Stimulated activated CD4-positive, alpha-beta T cell treated with anti-CD3 and anti-CD28 coated beads, Interleukin-15, amount 100 ng/mL, for 1 hour (primary cell): ENCODE measurements around the gene LRP1B.

ENCODE experiments used
- DNase-seq, 2 donors: peaks; one replicate each; pipeline ENCODE4 v3.0.0-alpha.2; 2020; ENCODE audit warnings: low read depth in 1 of 2, low spot score in 1 of 2

The LRP1B gene

DNA sequence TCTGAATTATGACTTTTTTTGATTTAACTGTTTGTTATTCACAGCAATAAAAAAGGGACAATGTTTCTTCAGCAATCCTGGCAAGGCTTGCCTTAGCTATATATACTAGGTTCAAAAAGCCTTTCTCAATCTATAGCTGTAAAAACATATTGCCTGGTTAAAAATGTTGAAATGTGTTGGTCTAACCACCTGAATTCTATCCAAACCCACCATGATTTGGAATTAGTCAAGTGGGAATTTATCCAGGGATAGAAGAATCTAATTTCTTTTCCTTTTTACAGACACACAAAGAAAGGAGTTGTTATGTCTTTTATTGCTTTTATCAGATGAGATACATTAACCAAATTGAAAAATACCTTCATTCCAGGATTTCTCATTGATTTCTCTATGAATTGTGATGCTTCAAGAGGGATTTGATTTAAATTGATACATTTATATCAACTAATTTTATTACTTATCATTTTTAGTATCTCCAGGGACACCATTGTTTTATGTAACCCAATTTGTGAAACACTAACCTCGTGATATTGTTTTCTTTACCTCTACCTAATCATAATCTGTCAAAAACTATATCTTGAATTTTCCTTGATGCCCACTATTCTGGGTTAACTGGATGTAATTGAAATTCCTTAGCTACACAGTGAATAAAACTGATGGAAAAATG, 88.1 kb downstream of the LRP1B start:
- DNase-seq, result no peak

DNA sequence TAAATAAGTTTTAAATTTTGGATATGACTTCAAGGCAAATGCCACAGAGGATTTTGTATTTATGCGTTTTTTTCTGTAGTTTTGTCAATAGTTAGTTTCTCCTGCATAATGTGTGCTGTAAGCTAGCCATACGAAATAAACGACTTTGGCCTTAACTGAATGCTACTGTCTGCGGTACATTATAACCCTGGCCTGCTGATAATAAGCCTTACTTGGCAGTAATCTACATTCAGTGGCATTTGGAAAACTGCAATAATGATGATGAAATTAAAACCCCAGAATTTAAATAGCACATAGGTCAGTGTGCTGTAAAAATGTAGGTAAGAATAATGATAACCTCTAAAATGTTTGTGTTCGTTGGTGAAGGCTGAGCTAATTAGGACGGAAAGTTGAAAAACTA, 88.8 kb downstream of the LRP1B start:
- no peak for DNase-seq

DNA sequence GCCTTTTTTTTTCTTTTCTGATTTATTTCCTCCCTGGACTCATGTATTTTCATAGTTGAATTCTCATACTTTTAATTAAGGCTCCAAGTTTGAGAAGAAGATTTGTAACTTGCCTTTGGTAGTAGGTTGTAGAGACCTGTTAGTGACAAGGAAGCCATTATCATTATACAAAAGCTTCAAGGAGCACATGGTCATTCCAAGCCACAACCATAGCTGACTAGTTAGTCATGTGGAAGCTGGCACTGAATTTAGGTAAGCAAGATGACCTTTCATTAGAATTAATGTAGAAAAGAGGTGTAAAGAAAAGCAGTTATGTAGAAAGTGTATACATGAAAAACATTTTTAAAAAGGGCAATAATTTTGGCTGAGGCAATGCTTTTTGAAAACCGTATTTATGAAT, 89.7 kb downstream of the LRP1B start:
- DNase-seq, result no peak

DNA sequence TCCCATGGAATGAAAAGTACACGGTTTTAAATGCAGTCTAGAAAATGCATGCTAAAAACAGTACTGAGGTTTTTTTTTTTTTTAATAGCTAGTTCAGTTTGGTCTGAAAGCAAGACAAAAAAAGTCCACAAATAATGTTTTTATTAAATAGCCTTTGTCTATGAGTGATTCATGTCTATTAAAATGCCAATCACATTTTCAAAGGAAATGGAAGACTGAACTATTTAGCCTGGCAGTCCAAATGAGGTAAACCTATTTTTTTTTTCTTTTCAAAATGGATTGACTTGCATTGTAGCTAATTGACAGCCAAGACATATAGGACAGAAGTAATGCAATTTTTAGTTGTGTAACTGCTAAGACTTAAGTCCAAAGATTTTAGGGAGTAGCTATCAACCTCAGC, 90.3 kb downstream of the LRP1B start:
- DNase-seq, result no peak

DNA sequence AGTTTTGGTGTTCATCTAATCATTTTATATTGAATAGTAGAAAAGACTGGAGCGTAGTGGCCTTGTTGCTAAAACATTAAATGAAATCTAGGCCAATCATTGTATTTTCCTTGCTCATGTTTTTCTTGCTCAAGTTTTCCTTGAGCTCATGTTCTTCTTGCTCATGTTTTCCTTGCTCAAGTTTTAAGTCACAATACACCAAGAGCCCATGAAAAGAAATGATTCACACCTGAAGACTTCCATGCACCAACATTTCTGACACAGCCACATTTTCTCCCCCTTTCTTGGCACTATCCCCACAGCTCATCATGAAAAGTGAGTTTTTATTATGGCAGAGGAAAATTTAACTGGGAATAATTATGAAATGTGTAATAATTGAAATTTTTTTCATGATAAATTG, 92.0 kb downstream of the LRP1B start:
- no peak for DNase-seq

DNA sequence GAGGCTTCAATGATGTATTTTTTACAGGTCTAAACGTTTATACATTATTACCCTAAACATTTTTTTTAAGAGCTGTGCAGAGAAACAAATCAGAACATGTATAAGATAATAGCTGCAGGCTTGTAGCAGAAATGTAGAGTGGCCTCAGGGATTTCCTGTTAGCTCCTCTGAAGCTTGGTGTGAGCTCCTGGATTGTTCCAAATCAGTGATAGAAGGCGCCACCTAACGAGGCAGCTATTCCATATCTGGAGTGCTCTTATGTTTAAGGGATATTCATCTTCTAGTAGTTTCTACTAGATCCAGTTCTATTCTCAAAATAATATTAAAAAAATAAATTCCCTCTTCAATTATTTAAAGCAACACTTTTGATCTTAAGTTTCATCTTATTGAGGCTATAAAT, 93.1 kb downstream of the LRP1B start:
- no peak for DNase-seq

DNA sequence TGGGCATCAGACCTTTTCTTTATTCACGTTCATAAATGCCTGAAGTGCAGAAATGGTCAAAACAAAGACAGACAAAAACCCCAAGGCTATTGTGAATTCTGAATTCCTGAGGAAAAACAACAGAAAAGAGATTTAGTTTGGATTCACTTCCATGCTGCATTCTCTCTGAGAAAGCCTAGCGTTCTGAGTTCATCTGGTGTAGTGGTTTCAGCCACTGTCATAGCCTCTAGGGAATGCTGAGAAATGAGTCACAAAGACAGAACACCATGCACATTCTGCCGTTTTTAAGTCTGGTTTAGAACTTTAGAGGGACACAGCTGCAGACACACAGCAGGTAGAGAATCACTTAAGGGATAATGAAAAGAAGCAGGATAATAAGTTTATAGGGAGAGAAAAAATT, 93.8 kb downstream of the LRP1B start:
- no peak for DNase-seq

DNA sequence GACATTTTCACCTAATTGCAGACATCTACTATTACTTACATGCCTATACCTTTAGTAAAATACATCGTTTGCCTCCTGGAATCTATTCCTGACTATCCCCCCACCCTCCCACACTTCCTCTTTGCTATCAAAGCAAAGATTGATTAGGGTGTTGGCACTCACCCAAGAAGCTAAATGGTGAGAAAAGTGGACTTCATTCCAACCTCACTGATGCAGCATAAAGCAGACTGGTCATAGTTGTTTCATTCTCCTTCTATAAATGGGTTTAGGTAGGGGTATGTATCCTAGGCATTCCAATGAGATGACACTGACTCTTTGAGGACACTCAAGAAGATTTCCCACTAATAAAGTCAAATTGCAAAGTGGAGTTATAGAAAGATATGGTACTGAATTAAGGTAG, 97.4 kb downstream of the LRP1B start:
- no peak for DNase-seq

DNA sequence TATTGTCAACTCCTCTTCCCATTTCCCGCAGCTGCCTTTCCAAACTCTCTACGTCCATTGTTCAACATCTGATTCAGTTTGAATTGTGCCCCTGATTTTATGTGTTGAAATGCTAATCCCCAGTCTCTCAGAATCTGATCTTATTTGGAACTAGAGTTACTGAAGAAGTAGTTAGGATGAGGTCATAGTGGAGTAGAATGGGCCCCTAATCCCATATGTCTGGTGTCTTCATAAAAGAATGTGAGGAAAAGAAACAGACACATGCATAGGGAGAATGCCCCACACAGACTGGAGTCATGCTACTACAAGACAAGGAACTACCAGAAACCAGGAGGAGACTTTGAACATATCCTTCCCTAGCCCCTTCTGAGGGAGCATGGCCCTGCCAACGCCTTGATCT, 99.2 kb downstream of the LRP1B start:
- no peak for DNase-seq

DNA sequence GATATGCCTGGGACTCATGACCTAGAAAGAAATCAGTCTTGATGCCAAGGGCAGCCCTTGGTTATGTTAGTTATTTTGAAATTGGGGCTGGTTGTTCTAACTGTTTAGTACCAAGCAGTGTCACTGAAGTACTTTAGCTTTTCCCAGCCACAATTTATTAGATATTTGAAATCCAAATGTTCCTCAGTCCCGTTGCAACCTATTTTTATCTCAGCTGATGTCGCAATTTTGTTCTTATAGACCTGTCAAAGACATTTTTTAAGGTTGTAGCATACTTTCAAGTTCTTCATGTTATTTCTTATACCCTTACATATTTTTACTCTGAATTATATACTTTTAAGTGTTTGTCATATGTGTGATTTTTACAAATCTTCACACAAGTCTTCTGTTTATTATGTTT, 100.1 kb downstream of the LRP1B start:
- DNase-seq, result no peak

DNA sequence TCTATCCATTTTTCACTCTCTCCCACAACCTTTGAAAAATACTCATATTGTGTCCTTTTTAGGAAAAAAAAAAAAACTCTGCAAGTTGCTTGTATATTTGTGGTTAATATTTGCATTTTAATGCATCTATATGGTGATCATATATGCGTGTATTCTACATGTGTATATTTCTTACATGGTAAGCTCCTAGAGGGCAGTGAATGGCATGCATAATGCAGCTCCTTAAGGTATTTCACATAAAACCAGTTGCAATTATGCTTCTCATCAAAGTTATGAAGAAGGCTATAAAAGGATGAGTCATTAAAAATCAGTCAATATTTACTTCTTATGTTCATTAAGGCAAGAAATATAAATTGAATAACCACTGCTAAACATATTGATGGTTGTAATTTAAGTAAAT, 100.8 kb downstream of the LRP1B start:
- no peak for DNase-seq

DNA sequence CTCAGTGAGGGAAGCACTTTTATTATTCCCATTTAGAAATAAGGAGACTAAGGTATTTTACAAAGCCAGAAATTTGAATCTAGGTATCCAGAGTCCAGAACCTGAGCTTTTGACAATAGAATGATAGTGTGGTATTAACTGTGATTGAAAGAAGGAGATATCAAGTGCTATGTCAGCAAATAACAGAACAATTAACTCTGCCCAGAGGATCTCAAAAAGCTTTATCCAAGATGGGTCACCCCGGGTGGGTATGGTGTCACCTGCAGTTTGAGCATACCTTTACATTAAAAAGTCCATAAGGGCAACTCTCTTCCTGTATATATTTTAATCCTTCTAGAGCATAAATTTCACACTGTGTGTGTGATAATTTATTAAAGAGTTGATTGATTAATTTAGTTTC, 105.4 kb downstream of the LRP1B start:
- no peak for DNase-seq

DNA sequence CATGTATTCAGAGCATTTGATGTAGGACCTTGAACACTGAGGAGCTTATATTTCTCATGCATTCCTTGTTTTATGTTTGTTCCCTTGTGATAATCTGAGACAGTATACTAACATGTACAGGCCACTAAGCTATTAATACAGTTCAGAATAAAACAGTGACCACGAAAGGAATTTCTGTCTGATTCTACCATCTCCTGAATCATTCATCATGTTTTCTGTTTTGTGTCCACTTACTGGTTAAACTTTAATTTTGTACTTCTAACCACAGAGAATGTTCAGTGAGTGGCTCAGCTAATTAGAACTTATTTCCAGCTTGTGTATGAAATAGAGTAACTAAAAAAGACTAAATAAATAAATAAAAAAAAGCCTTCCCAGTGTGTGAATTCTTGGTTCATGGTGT, 110.4 kb downstream of the LRP1B start:
- DNase-seq, result no peak

DNA sequence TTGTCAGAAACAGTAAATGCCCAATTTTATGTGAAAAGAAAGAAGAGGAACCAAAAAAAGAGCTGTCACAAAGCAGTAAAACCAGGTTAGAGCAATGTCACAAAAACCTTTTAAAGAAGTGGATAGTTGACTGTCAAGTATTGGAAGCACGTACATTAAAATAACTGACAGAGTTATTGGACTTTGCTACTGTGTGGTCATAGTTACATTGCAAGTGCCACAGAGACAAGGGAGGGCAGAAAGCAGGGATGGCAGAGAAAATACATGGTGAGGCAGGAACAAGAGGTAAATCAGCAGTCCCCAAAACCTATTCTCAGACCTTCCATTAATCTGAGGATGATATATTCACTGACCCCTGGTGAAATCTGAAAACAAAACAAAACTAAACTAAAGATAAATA, 116.3 kb downstream of the LRP1B start:
- no peak for DNase-seq

DNA sequence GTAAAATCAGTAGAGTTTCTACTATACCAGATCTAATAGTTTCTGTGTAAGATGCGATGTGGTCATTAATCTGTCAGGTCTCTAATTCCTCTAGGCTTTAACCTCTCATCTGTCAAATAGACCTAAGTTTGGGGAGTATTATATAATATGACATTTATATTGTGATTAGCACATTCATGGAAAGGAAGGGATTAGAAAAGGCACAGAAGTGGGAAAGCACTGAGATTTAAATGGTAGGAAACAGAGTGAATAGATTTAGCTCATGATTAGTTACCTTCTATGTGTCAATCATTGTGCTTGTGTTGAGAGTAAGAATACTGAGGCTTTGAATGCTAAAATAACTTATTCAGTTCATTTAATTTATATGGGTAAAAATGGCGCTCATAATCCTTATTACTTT, 118.0 kb downstream of the LRP1B start:
- DNase-seq, result no peak

DNA sequence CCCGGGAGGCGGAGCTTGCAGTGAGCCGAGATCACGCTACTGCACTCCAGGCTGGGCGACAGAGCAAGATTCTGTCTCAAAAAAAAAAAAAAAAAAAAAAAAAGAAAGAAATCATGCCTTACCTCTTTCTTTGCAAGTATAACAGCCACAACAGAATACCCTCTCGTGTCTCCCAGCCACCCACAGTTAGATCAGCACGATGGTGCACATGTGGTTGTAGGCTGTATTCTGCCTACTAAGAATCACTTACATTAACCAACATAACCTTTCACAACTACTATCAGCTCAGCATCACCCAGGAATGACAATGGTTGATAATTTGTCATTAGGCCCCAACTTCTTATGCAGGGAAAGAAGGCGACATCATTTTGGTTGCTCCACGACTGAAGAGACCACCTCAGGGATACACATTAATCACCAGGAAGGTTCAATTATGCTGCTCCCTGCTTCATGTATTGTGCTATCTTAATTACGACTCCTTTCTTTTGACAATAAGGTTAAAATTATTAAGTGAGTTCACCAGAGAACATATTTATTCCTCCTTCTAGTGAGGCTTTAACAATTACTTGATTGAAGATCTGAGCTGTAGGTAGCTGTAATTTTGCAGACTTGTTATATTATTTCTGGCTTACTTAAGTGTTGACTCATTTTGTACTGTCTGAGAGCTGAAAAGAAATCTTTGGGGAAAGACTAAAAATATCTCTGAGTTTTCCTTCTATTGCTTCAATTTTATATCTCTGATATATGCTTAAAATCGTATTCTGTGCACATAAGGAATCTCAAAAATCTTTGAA, 120.1 kb downstream of the LRP1B start:
- DNase-seq, result no peak

DNA sequence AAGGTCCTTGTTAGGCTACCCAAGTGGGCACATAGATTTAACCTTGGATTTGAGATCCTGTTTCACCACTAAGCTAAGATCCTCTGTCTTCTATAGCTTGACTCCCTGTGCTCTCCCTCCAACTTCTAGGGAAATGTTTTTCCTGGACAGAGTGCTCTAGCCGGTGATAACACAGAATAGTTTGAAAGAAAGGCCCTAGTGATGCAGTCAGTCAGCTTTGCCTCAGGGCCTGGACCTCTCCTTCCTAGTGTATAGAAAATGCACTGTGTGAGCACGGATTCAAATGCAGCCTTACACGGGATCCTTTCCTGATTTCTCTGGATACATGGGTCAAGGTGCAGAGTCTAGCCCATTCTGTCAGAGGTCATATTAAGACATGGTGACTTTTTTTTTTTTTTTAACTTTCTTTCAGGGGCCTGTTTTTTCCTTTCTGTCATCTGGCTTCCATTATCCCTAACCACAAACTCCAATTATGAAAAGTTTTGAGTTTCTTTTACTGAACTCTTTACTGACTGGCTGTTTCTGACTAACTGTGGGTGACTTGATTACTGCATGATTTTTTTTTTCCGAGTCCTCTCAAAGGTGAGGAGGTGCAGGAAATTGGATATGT, 122.6 kb downstream of the LRP1B start:
- no peak for DNase-seq

DNA sequence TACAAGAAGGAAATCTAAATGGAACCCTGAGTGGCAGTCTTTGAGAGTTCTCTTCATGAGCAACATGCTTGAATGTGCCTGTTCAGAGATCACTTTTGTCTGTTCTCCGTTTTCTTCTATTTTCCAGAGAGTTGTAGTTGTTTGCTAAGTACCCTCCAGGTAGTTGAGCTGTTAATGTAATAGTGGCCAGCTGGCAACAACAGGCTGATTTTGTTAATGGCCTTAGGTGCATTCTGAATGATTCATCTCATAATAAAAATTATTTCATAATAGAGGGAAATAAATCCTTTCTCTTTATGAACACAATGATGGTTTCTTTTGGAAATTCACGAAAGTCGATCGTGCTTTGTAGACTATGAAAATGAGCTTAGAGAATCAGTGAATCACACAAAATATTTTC, 136.8 kb downstream of the LRP1B start:
- DNase-seq, result no peak

DNA sequence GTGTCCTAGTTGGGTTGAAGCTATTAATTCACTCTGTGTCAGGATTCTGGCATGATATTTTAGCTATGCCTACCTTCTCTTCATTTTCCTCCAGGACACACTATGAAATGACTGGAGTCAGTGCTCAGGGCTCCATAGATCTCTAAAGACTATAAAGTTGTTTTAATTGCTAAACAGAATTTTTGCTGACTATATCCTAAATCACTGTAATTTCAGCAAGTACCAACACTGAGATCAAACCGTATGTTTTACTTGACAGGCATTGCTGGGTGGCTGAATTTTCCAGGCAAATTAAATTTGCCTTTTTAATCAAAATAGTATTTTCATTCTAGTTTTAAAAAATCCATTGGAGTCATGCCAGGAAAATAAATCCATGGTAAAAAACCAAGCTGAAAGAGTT, 138.1 kb downstream of the LRP1B start:
- no peak for DNase-seq

DNA sequence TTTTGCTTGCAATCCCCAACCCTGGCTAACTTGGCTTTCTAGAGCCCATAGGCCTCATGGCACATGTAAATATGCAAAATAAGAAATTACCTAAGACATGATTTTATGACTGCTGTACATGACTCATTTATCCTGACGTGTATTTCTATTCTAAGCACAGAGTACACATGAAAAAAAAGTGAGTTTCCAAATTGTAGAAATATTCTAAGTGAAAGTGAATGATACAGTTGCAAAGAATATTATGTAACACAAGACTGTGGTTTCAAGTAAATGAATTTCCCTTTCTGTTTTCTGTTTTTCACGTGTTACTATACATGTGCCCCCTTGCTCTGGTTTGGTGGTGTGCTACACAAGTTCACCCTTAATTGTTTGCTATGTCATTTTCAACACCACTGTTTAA, 162.4 kb downstream of the LRP1B start:
- DNase-seq, result no peak

DNA sequence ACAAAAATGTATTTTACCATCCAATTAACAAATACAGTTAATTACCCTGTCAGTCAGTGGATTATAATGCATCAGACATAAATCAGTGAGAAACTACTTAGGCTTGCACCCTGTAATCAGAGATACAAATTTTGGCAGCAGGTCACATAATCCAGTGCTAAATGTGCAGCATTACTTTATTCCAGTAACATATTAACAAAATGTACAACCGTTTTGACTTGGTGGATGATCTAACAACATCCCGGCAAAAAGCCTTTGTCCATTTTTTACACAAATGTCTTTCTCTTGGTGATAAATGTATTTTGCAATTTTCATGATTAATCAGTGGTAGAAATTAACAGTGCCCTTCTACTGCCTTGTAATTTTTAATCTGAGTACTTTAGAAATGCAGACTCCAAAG, 162.8 kb downstream of the LRP1B start:
- DNase-seq, result no peak

DNA sequence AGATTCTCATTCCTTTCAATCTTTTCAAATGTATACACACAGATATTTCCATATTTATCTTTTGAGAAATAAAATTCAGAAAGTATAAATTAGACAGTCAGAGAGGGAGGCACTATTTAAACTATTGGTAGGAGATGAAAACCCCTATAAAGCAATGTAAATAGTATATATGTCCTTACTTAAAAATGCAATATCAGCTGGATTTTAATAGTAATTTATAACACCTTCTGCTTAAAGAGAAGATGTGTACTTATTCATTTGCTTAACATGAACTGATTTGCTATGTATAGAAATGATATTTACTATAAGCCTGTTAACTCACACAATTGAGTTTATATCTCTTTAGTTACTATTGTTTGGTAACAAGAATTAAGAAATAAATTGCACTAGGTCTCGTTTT, 163.3 kb downstream of the LRP1B start:
- no peak for DNase-seq

DNA sequence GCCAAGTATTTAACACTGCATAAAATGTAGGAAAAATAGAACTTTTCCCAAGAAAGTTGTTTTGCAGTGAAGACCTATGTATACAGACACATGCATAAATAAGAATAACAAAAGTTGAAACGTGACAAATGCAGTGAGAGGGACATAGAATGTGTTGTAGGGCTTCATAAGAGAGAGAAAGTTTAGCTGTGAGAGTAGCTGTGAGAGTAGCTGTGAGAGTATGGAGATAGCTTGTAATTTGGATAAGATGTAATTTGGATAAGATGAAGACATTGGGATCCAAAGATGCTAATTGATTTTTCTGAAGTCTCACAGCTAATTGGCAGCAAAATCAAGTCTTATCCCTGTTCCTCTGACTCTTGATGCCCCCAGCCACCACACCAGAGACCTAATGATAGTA, 170.9 kb downstream of the LRP1B start:
- DNase-seq, result no peak
